Activated CD4-positive, alpha-beta T cell treated with anti-CD3 and anti-CD28 coated beads, Interleukin-10, Interleukin-2, amounts not matched to agents 100 ng/mL and 50 ng/mL, durations not matched to agents 16 hours and 8 hours (primary cell): ENCODE data around the gene AKAP6.
A peak's percentile ranks its signal among the peaks of the same experiment; 100 is the strongest.
"Not testable (repeated sequence)": the region's sequence is repeated elsewhere in the genome, so short reads cannot be mapped to it uniquely, and the experiment has no call there.

Experiments
- DNase-seq: peaks from one replicate; pipeline ENCODE4 v3.0.0-alpha.2; 2020

AKAP6 gene

DNA sequence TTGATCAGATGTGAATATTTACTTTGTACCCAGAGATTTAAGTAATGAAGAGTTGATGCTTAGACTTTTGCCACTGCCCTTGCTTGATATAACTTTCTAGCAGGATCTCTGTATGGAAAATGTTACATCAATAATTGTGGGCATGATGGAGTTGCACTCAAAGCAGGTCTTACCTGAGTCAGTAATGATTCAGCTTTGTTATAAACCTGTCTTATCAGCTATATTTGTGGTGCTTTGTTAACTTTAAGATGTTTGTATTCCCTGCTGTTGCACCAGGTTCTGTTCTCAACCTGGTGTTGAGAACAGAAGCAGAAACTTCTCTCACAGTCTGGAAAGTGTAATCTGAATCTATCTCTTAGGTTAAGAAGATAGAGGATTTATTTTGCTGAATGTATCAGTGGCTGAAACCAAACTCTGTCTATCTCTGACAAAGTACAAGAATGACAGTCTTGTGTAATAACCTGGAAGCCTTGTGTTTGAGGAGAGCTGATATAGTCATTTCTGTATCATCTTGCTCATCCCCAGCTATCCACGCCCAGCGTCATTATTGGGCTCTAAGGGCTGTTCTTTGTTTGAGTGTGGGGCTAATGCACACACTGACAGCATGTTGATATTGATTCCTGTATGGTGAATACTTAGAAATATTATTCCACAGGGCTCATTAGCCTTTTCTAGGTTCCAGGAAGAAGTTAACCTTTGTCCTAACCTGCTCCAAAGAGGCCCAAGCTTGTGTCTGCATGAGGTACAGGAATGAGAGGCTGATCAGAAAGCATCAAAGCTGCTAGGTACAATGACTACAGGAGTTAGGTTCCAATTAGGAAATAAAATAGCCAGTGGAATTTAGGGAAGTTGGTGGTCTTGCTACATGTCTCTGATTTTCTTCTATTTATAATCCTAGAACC is 3.6 kb downstream of the AKAP6 start:
- peak; percentile 77 for DNase-seq

DNA sequence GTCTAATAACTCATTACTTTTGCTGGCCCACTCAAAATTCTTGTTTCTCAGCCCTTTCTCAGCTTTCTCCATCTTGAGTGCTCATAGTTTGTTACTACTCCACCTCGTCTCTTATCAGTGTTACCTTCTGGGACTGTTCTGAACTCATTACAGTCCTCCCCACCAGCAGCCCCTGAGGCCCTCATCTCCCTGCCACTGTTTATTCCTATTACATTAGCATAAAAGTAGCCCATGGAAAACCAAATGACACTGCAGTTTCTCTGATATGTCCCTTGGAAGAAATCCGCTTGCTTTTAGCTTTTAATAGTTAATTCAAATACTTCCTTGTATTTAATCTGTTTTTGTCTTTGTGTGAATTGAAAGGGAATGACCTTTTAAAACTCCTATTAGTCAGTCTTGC is 7.6 kb downstream of the AKAP6 start:
- no peak for DNase-seq

- no peak for DNase-seq
Observed at GRCh38 chr14:32337759-32338158, 8.7 kb downstream of the AKAP6 start.

GRCh38 chr14:32339188-32339587 is 10.1 kb downstream of the AKAP6 start:
- no peak for DNase-seq

DNA sequence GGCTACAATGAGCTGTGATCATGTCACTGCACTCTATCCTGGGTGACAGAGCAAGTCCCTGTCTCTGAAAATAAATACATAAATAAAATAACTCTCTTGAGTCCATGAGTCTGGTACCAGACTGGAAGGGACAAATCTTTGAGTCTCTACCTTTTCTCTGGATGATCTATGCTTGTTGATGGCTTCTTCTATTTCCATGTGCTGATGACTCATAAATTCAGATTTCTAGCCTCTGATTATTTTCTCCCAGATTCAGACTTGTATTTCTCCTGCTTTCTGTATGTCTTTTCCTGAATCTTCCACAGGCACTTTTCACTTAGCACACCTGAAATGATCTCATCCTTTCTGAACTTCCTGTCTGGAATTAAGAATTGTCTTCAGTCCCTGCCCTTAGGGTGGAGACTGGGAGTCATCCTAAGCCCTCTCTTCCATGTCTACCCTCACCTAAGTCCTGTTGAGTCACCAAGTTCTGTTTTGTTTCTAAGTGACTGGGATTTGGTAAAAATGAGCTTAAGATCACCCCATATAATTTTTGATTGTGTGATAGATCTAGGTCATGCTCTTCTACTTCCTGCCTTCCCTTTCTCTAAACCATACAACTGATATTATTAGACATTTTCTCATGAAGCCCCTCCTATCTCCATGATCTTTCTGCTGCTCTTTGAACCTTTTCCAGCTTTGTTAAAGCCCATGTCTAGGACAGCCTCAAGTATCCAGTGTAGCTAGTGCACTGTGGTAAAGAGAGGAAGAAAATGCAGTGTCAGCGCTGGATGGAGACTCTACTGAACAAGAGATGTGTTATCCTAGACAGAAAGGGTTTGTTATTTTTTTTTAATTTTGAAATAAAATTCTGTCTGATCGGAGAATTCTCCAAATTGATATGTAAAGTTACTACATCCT is 13.1 kb downstream of the AKAP6 start:
- DNase-seq: no peak

DNA sequence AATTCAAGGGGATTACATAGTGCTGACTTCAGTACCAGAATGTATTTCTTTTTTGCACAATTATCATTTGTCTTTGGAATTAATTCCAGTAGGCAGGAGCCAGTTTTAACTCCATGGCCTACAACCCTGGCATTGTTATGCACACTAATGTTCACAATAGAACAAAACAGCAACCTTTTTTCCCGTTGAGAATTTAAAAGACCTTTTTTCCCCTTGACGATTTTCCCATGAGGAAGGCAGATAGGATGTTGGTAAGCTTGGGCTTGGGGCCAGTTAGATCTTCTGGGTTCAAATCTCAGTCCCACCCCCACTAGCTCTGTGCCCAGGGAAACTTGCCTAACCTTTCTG is 13.7 kb downstream of the AKAP6 start:
- no peak for DNase-seq

DNA sequence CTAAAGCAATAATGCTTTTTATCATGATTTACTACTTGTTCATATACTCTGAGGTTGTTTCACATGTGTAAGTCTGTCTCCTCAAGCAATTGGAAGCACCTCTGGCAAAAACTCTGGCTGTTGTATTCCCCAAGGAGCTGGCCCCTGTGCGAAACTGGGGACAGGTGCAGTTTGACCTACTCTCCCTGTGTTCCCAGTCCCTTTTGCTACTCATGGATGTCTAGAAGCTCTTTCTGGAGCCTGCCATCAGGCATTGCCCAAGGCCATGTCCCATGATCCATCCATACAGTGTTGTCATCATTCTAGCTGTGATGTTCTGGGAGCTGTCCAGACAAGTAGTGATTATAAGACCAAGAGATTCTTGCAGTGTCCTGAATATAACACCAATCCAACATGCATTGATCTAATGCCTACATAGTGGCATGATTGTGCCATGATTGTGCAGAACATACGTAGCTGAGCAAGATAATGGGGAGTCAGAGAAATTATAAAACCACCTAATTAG is 14.9 kb downstream of the AKAP6 start:
- no peak for DNase-seq

- DNase-seq: no peak
Observed at GRCh38 chr14:32345311-32345791, 16.3 kb downstream of the AKAP6 start.

- DNase-seq: no peak
Observed at GRCh38 chr14:32349322-32349721, 20.2 kb downstream of the AKAP6 start.

DNA sequence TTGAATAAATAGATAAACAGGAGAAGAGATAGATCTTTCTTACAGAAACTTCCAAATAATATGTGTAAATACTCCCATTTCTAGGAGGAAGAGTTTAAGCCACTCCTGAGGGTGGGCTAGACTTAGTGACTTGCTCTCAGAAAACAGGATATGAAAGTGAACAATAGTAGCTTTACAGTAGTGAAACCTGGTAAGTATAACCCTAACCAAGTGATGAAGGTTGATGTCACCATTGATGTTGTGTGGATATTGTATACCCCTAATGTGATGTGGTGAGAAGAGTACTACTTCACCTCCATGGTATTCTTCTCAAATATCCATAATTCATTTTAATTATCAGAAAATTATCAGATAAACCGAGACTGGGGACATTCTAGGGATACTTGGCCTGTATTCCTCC is 20.9 kb downstream of the AKAP6 start:
- no peak for DNase-seq

GRCh38 chr14:32352631-32353030 is 23.5 kb downstream of the AKAP6 start:
- no peak for DNase-seq

- DNase-seq: no peak
Observed at GRCh38 chr14:32354716-32355115, 25.6 kb downstream of the AKAP6 start.

GRCh38 chr14:32358781-32359180 is 29.7 kb downstream of the AKAP6 start:
- DNase-seq: no peak

- no peak for DNase-seq
Observed at GRCh38 chr14:32361674-32362073, 32.6 kb downstream of the AKAP6 start.

GRCh38 chr14:32363761-32364160 is 34.7 kb downstream of the AKAP6 start:
- no peak for DNase-seq

DNA sequence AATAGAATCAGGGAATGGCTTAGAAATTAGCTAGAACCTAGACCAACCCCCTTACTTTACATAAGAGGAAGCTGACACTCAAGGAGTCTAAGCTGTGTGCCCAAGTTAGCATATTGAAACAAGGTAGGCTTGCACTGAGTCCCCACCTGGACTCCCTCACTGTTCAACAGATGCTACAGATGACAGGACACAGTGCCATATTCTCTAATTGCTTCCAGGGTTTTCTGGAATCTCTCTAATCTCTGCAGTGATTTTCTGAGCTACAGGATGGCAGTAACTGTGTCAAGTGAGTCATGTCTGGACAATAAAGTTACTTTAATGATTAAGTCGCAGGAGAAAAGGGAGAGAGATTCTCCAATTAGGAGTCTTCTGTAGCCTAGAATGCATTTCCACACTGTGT is 35.8 kb downstream of the AKAP6 start:
- DNase-seq: no peak

GRCh38 chr14:32366256-32366879 is 37.3 kb downstream of the AKAP6 start:
- DNase-seq: no peak

DNA sequence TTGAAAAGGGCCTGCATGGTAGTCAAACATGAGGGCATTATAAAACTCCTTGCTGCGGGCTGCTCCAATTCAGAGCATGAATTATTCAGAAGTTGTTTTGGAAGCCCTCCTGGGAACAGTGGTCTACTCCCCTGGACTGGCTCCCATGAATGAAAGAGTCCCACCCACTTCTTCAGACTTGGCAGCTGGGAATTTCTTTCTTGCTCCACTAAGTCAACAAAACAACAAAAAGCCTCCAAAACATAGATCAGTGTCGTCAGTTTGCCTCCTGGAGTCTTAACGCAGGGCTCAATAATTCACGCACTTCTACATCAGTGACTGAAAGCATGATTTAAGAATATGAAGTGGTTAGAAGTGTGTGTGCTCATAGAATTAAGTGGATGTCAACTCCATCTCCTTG is 37.9 kb downstream of the AKAP6 start:
- no peak for DNase-seq

- no peak for DNase-seq
Observed at GRCh38 chr14:32367516-32367915, 38.4 kb downstream of the AKAP6 start.

DNA sequence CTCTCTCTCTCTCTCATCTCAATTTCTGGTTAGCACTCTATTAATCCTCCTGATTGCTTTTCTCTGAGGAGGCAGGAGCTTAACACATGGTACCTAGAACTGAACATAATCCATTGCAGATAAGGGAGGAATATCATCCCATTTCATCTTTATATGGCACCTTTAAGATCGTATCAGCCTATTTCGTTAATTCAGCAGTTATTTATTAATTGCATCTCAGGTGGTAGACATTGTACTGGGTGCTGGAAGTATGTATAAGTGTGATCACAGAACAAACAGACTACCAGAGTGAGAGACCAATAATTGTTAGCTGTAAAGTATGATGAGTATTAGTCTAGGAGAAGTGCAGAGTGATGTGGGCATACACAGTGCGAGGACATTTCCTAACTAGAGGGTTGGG is 39.0 kb downstream of the AKAP6 start:
- DNase-seq: no peak

- peak; percentile 17 for DNase-seq
Observed at GRCh38 chr14:32370714-32371113, 41.6 kb downstream of the AKAP6 start.

GRCh38 chr14:32372154-32372553 is 43.1 kb downstream of the AKAP6 start:
- no peak for DNase-seq

DNA sequence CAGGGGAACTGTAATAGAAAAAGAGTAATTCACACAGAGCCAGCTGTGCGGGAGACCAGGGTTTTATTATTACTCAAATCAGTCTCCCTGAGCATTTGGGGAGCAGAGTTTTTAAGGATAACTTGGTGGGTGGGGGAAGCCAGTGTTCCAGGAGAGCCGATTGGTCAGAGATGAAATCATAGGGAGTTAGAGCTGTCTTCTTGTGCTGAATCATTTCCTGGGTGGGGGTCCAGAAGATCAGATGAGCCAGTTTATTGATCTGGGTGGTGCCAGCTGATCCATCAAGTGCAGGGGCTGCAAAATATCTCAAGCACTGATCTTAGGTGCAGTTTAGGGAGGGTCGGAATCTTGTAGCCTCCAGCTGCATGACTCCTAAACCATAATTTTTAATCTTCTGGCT is 44.1 kb downstream of the AKAP6 start:
- not testable (repeated sequence) for DNase-seq
